Mesothelial cell of epicardium (in vitro differentiated cells): Measurements from ENCODE around the gene ADAMTS13. TPM values are rescaled to one million over a fixed set of nuclear protein-coding genes. Genes with fewer than 3 reads are reported as not detected.
"Not testable (repeated sequence)": the region's sequence is repeated elsewhere in the genome, so short reads cannot be mapped to it uniquely, and the experiment has no call there.

ENCODE experiments used
- DNase-seq, 2 experiments: peaks; one replicate each; pipeline ENCODE4 v3.0.0; 2021; ENCODE audit warnings: low spot score in 2 of 2; ENCODE audit not compliant: unreplicated experiment in 2 of 2
- H3K27ac Mint-ChIP-seq: 2 replicates; pipeline ENCODE4 v1.8.0; 2021; ENCODE audit warnings: mixed read lengths
- H3K27me3 Mint-ChIP-seq: 2 replicates; pipeline ENCODE4 v1.8.0; 2021; ENCODE audit warnings: low read depth, mixed read lengths
- H3K36me3 Mint-ChIP-seq: 2 replicates; pipeline ENCODE4 v1.8.0; 2021; ENCODE audit warnings: mixed read lengths
- H3K4me1 Mint-ChIP-seq: 2 replicates; pipeline ENCODE4 v1.8.0; 2021; ENCODE audit warnings: mixed read lengths
- H3K4me3 Mint-ChIP-seq: 2 replicates; pipeline ENCODE4 v1.8.0; 2021; ENCODE audit warnings: mild to moderate bottlenecking, moderate library complexity, mixed read lengths
- H3K9me3 Mint-ChIP-seq: 2 replicates; pipeline ENCODE4 v1.8.0; 2021; ENCODE audit warnings: mixed read lengths
- CTCF ChIP-seq: fragments of 200-600 bp; sonication (generic); IDR thresholded peaks from one replicate; pipeline ENCODE4 v1.5.0; 2021; ENCODE audit warnings: antibody characterized with exemption; ENCODE audit not compliant: unreplicated experiment
- total RNA-seq: library from RNA; stranded (reverse); gene quantifications from 3 replicates; pipeline ENCODE4 v1.2.1, GENCODE V29; 2021

Gene ADAMTS13
- total RNA-seq, 1 donor from 2014 or later: 21.3 TPM

- peaks cover 5% of the 10 kb centered on the region for H3K27me3 Mint-ChIP-seq
- H3K36me3 Mint-ChIP-seq: no peaks in the 10 kb centered on the region
- H3K4me1 Mint-ChIP-seq: no peaks in the 10 kb centered on the region
- no peaks in the 10 kb centered on the region for H3K9me3 Mint-ChIP-seq
- no peak for DNase-seq
- H3K4me3 Mint-ChIP-seq: no peak overlapping the region
- TF ChIP-seq CTCF: no peak
- no peak overlapping the region for H3K27ac Mint-ChIP-seq
Measured at GRCh38 chr9:133389025-133389557, 33.1 kb upstream of the ADAMTS13 start.

GRCh38 chr9:133389562-133389961 lies 32.6 kb upstream of the ADAMTS13 start:
- no peak for TF ChIP-seq CTCF
- no peak for DNase-seq
- Mint-ChIP-seq H3K4me1 (no peaks in the 10 kb centered on the region), H3K27ac (no peak overlapping the region), H3K4me3 (no peak overlapping the region), H3K36me3 (no peaks in the 10 kb centered on the region), H3K27me3 (peaks cover 7% of the 10 kb centered on the region), H3K9me3 (no peaks in the 10 kb centered on the region)

GRCh38 chr9:133390713-133391112 lies 31.5 kb upstream of the ADAMTS13 start:
- no peak for TF ChIP-seq CTCF
- Mint-ChIP-seq H3K4me3 (no peak overlapping the region), H3K9me3 (no peaks in the 10 kb centered on the region), H3K4me1 (no peaks in the 10 kb centered on the region), H3K27me3 (peaks cover 18% of the 10 kb centered on the region), H3K36me3 (no peaks in the 10 kb centered on the region), H3K27ac (no peak overlapping the region)
- DNase-seq: no peak

GRCh38 chr9:133391449-133391848 lies 30.7 kb upstream of the ADAMTS13 start:
- not testable (repeated sequence) for H3K4me3 Mint-ChIP-seq, H3K36me3 Mint-ChIP-seq, DNase-seq, H3K27ac Mint-ChIP-seq, H3K4me1 Mint-ChIP-seq, H3K9me3 Mint-ChIP-seq
- peaks cover 25% of the 10 kb centered on the region for H3K27me3 Mint-ChIP-seq

GRCh38 chr9:133392308-133392707 lies 29.9 kb upstream of the ADAMTS13 start:
- not testable (repeated sequence) for H3K4me3 Mint-ChIP-seq, H3K9me3 Mint-ChIP-seq, H3K36me3 Mint-ChIP-seq, H3K27ac Mint-ChIP-seq, DNase-seq, H3K4me1 Mint-ChIP-seq
- H3K27me3 Mint-ChIP-seq: peaks cover 34% of the 10 kb centered on the region

GRCh38 chr9:133393399-133393798 lies 28.8 kb upstream of the ADAMTS13 start:
- Mint-ChIP-seq H3K4me3 (no peak overlapping the region), H3K27me3 (peaks cover 39% of the 10 kb centered on the region), H3K4me1 (no peaks in the 10 kb centered on the region), H3K36me3 (no peaks in the 10 kb centered on the region), H3K9me3 (no peaks in the 10 kb centered on the region), H3K27ac (no peak overlapping the region)
- no peak for DNase-seq
- TF ChIP-seq CTCF: no peak

- no peak for DNase-seq
- H3K27ac Mint-ChIP-seq: no peak overlapping the region
- H3K9me3 Mint-ChIP-seq: no peaks in the 10 kb centered on the region
- H3K36me3 Mint-ChIP-seq: no peaks in the 10 kb centered on the region
- H3K4me3 Mint-ChIP-seq: no peak overlapping the region
- no peak for TF ChIP-seq CTCF
- peaks cover 40% of the 10 kb centered on the region for H3K27me3 Mint-ChIP-seq
- H3K4me1 Mint-ChIP-seq: no peaks in the 10 kb centered on the region
Measured at GRCh38 chr9:133394687-133395271, 27.4 kb upstream of the ADAMTS13 start.
